GM19351 (cell line): ENCODE data around the gene PDE4D.
A peak's percentile ranks its signal among the peaks of the same experiment; 100 is the strongest.
"Not testable (repeated sequence)": the region's sequence is repeated elsewhere in the genome, so short reads cannot be mapped to it uniquely, and the experiment has no call there.

ENCODE experiments used
- ATAC-seq: cut with Tn5 transposase; IDR thresholded peaks from one replicate; pipeline ENCODE4 v1.9.1; 2021; ENCODE audit warnings: mild to moderate bottlenecking, moderate library complexity; ENCODE audit not compliant: unreplicated experiment

PDE4D gene

GRCh38 chr5:59770953-59771352 lies 122.6 kb downstream of the PDE4D start:
- ATAC-seq, result no peak

GRCh38 chr5:59769832-59770231 lies 123.7 kb downstream of the PDE4D start:
- no peak for ATAC-seq

GRCh38 chr5:59769041-59769360 lies 124.5 kb downstream of the PDE4D start:
- ATAC-seq, result no peak

DNA sequence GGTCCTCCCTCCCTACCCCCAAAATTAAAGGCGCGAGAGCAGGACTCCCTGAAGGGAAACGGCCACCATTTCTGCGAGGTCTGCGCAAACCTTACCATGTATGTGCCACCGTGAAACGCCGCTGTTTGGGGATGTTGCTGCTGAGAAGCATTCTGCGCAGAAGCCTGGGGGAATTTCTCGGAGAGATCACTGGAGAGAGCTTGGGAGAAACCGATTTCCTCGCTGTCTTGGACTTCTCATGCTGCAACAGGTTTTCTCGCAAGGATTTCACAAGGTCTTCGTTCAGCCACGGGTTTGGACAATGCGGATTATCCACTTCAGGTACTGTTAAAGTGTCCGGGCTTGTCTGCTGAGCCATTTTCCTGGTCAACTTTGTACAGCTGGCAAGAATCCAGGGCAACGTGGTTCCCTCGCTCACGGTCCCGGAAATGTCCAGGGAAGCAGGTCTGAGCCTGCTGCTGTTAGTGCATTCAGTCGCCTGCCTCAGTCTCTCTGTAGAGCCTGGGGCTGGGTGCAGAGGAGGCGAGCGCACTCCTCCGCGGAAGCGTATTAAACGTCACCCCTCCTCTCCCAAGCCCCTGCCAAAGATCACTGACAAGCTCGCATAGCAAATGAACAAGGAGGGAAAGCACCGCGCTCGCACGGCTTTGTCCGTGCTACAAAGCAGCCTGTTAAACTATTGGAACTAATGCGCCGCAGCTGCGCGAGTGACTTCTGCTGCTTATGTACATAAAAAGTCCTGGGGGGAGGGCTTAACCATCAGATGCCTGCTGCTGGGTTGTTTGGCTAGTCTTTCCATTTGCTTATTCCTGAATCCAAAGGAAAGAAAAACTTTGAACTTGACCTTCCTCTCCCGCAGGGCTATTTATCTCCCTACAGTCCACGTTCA lies 125.1 kb downstream of the PDE4D start:
- peak; percentile 72 for ATAC-seq

GRCh38 chr5:59767681-59768151 lies 125.8 kb downstream of the PDE4D start:
- no peak for ATAC-seq

- ATAC-seq, result no peak
Measured at GRCh38 chr5:59767211-59767605, 126.3 kb downstream of the PDE4D start.

- ATAC-seq, result no peak
Measured at GRCh38 chr5:59766427-59767210, 126.9 kb downstream of the PDE4D start.

DNA sequence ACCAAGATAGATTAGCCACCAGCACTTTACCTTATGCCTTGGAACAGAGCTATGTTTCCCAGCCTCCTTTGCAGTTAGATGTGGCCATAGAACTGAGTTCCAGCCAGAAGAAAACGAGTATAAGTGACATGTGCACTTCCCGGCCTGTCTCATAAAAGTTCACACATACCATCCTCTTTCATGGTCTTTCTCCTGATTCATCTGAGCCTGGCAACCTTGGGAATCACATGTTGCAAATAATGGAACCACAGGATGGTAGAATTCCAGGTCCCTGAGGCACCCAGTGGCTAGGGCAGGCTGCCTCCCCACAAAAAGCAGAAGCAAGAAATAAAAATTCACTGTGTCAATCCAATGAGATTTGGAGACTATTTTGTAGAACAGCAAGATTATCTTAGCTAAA lies 128.1 kb downstream of the PDE4D start:
- ATAC-seq, result no peak

DNA sequence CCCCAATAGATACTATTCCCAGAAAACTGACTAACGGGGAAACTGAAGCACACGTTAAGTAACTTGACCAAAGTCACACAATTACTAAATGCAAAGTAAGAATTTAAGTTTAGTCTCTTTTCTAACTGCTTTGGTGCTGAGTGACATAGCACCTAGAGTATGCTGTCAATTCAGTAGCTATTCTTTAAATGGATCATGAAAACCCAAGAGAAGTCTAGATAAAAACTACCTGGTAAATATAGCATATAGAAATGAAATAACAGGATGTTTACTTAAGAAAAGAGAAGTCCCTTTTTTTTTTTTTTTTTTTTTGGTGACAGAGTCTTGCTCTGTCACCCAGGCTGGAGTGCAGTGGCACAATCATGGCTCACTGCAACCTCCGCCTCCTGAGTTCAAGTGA lies 129.2 kb downstream of the PDE4D start:
- ATAC-seq, result no peak

GRCh38 chr5:59763541-59763940 lies 130.0 kb downstream of the PDE4D start:
- ATAC-seq, result no peak

DNA sequence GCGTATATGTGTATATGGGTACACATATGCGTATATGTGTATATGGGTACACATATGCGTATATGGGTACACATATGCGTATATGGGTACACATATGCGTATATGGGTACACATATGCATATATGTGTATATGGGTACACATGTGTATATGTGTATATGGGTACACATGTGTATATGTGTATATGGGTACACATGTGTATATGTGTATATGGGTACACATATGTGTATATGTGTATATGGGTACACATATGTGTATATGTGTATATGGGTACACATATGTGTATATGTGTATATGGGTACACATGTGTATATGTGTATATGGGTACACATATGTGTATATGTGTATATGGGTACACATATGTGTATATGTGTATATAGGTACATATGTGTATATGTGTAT lies 131.3 kb downstream of the PDE4D start:
- not testable (repeated sequence) for ATAC-seq

GRCh38 chr5:59760785-59761348 lies 132.7 kb downstream of the PDE4D start:
- peak; percentile 91 for ATAC-seq

DNA sequence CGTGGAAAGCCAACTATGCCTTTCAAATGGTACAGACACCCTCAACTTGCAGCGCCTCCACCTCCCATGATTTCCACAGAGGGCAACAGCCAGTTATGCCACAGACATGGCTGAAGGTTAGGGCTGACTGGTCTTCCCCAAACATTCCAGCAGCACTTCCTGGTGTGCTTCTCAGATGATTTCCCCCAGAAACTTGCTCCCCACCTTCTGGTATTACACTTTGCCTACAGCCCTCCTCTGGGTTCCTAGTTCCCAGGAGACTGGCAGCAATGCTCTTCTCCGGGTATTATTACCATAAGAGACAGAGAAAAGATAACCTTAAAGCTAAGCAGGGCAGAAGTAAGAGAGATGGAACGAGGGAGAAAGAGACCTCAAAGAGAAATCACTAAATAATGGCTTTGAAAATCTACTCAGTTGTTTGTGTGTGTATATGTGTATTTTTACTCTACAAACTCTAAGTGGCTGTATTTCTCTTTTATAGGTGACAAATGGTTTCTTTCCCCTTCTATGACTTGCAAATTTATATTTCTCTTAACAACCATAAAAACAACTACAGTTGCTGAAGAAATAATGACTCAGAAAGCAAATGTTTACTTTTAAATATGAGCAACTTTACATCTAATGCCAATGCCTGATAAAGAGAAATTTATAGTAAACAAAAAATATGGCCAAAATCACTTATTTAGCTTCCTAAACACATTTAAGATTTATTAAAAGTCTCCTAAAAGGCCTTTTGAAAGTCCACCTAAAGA lies 133.8 kb downstream of the PDE4D start:
- ATAC-seq, result no peak

GRCh38 chr5:59758566-59758965 lies 135.0 kb downstream of the PDE4D start:
- no peak for ATAC-seq

GRCh38 chr5:59757442-59757841 lies 136.1 kb downstream of the PDE4D start:
- ATAC-seq, result no peak

- no peak for ATAC-seq
Measured at GRCh38 chr5:59756373-59757035, 137.0 kb downstream of the PDE4D start.

- no peak for ATAC-seq
Measured at GRCh38 chr5:59755476-59755875, 138.1 kb downstream of the PDE4D start.

DNA sequence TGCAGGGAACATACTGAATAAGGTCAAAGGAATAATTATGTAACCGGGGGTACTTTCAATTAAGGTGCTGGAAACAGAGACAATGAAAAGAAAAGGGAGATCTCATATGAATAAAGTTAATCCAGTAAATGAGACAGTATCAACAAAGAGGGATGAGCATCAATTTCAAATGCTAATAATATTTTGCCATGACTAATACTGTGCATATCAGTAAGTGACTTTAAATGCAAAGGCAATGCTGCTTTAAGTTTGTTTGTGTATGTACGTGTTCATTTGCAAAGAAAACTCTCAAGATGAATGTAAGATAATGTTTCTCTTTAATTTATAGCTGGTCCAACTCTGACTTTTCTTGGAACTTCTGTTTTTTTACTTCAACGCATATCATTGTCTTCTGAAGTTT lies 139.9 kb downstream of the PDE4D start:
- ATAC-seq, result no peak

GRCh38 chr5:59749782-59750520 lies 143.6 kb downstream of the PDE4D start:
- no peak for ATAC-seq
